AG09319 (cell line): Measurements from ENCODE around the gene BHLHE41.

Experiments used
- DNase-seq: peaks from one replicate; pipeline ENCODE4 v3.0.0-alpha.2; 2010; ENCODE audit warnings: low read depth; ENCODE audit errors: extremely low read depth
- TF ChIP-seq, protein P1 (sequence below): IDR thresholded peaks from 2 replicates; pipeline ENCODE4 v1.5.1; 2011; ENCODE audit warnings: low read depth, mild to moderate bottlenecking, inconsistent platforms, low read length, moderate library complexity

BHLHE41 gene

DNA sequence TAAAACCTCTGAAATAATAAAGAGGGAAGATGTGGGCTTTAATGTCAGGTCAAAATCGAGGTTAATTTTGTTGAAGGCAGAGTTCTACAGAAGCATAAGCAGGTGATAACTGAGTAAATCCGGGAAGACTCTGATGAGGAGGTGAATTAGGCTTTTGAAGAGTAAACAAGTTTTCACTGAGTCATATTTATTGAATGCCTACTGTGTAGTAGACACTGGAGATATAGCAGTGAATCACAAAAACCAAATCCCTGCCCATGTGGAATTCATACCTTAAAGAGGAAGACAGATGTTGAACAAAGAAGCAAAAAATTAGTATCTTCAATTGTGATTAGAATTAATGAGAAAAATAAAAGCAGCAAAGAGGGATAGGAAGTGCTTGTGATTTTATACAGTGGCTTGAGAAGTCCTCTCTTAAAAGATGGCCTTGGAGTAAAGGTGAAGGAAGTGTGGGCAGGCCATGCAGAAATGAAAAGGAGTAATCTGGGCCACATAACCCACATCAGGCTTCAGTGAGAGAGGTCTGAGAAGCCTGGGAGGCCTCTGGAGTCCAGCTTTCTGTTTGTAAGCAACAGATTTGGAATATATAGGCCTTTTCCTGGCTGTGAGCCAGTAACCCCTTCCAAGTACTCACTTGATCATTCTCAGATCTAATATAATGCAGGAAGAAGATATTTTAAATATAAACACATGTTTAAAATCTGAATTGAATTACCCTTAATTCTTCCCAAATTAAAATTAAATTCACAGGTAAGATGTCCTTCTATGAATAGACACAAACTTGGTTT, 46.7 kb downstream of the BHLHE41 start:
- TF ChIP-seq, protein P1, sequence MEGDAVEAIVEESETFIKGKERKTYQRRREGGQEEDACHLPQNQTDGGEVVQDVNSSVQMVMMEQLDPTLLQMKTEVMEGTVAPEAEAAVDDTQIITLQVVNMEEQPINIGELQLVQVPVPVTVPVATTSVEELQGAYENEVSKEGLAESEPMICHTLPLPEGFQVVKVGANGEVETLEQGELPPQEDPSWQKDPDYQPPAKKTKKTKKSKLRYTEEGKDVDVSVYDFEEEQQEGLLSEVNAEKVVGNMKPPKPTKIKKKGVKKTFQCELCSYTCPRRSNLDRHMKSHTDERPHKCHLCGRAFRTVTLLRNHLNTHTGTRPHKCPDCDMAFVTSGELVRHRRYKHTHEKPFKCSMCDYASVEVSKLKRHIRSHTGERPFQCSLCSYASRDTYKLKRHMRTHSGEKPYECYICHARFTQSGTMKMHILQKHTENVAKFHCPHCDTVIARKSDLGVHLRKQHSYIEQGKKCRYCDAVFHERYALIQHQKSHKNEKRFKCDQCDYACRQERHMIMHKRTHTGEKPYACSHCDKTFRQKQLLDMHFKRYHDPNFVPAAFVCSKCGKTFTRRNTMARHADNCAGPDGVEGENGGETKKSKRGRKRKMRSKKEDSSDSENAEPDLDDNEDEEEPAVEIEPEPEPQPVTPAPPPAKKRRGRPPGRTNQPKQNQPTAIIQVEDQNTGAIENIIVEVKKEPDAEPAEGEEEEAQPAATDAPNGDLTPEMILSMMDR: no peak
- DNase-seq: no peak
